T-helper 22 cell (primary cell): ENCODE data around the gene TBL1X.
A peak's percentile ranks its signal among the peaks of the same experiment; 100 is the strongest.

Experiments
- DNase-seq: peaks from one replicate; pipeline ENCODE4 v3.0.0-alpha.2; 2020; ENCODE audit warnings: low read depth

The TBL1X gene

DNA sequence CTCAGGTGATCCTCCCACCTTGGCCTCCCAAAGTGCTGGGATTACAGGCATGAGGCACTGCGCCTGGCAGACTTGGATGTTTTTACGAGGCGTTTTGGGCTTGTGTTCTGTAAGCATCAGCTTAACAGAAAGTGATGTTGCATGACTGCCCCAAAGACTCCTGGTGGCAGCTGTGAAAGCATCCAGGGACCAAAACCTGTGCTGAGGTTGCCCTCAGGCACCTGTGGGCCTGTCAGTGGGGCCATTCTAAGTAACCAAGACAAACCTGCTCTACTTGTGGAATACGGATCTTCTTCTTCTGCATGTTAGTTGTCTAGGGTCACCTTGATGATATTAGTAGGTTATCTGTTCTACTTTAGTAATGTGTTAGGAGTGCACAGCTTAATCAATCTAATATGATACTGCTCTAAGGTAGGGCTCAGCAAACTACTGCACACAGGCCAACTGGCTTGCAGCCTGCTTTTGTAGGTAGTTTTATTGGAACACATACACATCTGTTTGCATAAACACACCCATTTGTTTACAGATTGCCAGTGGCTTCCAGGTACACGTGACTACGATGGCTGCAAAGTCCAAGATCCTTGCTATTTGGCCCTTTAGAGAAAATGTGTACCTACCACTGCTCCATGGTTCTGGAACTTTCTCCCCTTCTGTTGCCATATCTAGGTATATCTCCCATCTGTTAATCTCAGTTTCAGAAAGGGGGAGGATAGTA, 164.1 kb downstream of the TBL1X start:
- DNase-seq, result no peak

DNA sequence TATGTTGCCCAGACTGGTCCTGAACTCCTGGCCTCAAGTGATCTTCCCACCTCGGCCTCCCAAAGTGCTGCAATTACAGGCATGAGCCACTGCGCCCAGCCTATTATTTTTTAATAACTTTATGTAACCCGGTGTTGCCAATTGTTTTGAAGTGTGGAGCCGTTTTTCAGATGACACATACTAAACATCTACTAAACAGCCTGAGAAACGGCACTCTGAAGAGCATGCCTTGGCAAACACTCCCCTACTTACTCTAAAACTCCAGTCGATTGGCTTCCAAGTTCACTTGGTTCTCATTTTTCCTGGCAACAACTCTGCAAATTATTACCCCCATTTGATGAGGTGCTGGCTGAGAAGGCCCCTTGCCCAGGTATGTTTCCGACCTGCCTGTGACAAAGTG, 169.7 kb downstream of the TBL1X start:
- DNase-seq, result no peak

DNA sequence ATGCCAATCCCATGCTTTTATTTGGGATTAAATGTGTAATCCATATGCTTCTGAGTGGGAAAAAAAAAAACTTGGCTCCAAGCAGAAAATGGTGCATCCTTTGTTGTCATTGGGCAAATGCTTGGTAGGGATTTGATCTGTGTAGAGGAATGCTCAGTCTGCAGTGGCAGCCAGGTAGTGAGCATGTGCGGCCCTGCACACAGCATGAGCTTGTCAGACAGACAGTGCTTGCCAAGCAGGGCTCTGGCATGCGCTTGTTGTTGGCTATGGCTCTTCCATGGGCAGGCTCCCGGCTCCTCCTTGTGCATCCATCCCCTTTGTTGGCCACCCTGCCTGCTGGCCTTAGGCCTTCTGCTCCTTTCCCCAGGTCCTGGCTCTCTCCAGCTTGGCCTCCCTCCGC, 170.5 kb downstream of the TBL1X start:
- no peak for DNase-seq

DNA sequence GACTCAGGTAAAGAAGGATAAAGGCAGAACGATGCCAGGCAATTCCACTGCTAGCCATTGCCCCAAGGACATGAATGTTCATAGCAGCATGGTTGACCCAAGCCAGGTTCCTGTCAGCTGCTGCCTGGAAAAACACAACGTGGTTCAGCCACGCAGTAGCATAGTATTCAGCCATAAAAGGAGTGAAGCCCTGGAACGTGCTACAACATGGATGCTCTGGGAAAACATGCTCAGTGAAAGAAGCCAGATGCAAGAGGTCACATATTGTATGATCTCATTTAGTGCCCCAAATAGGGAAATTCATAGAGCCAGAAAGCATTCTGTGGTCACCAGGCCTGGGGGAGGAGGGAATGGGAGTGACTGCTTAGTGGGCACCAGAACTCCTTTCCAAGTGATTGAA, 170.9 kb downstream of the TBL1X start:
- DNase-seq, result no peak

DNA sequence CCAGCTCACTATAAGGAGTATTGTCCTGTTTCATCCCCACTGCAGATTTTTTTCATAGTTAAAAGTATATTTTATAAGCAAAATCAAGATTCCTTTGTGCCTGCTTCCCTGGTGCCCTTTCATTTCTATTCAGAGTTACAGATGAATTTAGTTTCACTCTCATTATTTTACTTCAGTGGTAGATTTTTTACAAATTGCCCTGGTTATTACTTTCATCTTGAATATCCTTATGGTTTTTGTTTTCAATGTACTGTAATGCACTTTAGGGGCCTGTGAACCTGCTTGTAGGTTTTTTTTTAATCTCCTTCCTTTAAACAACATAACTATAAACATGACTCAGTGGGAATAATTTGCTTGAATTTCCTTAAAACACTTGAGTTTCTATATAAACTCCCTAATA, 174.0 kb downstream of the TBL1X start:
- DNase-seq, result no peak

DNA sequence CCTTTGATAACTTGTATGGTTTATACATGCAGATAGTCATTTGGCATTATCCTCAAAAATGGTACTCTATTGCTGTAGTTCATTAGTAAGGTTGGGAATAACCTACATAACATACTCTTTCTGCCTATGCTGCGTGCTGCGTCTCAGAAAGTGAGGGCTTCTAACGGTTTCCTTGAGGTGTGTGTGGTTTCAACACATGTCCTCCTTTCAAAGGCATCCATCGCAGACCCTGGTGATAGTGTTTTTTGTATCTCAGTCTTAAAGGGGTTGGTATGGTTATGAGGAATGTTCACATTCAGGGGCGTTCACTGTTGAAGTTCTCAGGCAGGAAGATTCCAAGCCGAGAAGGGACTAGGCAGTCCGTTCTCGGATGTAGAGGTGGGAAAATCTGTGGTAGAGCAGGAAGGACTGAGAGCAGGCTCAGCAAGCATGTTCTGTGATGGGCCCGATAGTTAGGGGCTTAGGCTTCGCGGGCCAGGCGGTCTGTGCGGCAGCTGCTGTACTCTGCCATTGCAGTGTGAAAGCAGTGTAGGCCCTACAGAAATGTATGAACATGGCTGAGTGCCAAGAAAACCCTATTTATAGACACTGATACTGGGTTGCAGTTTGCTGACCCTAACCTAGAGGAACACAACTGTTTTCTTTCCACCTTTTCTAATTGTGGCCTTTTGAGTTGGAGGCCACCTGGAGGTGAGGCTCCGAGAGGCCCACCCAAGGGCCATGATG, 177.6 kb downstream of the TBL1X start:
- DNase-seq, result no peak

DNA sequence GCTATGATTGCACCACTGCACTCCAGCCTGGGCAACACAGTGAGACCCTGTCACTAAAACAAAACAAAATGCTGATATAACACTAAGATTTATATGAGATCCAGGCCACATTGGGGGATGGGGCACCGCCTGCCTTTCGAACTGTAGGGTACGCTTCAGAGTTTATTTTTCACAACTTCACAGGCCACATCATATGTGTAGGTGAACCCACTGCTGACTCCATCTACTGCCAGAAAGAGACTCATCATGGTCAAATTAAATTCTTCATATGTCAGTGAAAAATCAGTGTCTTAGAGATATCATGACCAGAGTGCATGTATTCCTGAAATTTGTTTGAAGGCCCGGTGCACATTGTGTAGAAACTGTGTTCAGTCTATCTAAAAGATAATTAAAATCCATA, 178.9 kb downstream of the TBL1X start:
- no peak for DNase-seq

DNA sequence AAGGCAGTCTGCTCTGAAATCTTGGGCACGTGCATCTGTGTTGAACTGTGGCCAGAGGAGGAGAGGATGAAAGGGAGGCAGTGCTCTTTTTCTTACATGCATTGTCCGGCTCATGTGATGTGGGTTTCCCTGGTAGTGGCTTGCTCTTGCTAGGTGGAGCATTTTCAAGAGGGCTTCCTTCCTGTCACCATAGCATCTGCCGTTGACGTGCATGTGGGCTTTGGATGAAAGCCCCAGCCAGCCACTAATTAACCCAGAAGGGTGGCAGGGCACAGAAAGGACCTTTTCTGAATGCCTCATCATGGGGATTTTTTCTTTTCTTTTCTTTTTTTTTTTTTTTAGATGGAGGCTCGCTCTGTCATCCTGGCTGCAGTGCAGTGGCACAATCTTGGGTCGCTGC, 179.5 kb downstream of the TBL1X start:
- peak; percentile 28 for DNase-seq

DNA sequence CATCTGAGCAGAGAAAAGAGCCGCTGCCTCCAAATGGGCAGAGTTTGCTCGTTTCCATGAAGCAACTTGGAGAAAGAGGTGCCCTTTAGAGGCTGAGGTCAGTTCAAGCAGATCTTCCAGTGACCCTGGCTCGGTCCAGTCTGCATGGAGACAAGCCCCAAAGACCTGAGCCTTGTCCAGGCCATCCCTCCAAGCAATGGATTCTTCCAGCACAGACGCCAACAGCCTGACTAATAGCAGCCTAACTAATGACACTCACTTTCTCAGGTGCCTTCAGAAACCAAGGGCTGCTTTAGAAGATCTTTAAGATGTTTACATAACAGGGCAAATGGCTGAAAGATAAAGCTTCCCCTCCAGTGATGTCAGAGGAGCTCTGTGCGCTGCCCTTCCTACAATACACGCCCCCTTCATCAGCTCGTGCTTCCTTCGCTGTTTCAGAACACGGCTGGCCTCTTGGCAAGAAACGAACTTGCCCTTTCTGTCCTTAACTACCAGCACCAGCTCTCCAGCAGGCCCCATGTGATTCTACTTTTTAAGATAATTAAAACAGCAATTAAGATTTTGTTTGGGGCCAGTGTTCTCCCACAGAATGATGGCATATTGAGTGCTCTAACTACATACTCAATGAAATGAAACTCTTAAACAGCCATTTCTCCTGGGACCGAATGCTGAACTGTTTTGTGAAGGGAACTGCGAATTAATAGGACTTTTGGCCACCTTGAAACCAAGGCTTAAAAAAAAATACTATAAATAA, 181.8 kb downstream of the TBL1X start:
- DNase-seq, result no peak

DNA sequence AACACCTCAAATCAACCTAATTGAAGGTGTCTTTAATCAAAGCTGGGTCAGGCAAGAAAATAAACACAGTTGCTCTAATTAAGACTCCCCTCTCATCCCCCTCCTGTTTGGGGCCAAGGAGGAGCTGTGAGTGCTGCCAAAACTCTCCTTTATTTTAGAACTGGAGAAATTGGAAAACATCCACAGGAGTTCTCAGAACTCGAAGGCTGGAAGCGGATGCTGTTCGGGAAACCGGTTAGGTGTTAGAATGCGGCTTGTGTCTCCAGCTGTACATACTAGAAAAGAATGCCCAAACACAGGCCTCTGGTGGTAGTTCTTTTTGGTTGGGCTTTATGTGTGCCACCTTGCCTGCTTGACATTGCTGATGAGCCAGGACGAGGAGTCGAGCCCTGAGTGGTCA, 182.6 kb downstream of the TBL1X start:
- DNase-seq, result no peak

DNA sequence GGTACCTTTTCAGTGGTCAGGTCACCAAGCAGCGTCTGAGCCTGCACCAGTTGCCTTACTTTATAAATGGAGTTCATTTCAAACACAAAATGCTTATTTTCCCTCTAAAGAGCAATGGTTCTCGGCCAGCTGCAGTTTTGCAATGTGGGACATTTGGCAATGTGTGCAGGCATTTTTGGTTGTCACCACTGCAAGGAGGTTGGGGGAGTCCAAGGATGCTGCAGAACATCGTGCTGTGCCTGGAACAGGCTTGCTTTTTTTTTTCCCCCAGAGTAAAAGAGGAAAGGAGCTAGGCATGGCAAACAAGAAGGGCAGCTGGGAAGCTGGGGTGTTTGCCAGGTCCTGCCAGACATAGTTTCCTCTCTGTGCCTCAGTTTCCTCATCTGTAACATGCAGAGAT, 185.2 kb downstream of the TBL1X start:
- DNase-seq, result no peak

DNA sequence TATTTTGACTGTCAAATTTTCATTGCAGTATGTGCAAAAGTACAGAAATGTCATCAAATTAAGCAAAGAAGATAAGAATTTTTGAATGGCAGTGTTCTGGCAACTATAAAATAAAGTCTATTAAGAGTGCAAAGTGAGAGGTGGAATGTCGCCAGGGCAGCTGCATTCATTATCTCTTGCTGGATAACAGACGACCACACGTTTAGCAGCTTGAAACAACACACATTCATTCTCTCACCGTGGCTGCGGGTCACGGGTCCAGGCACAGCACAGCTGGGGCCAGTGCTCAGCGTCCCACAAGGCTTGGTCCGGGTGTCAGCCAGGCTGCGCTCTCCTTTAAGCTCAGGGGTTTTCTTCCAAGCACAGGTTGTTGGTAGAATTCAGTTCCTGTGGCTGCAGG, 186.9 kb downstream of the TBL1X start:
- DNase-seq, result no peak

DNA sequence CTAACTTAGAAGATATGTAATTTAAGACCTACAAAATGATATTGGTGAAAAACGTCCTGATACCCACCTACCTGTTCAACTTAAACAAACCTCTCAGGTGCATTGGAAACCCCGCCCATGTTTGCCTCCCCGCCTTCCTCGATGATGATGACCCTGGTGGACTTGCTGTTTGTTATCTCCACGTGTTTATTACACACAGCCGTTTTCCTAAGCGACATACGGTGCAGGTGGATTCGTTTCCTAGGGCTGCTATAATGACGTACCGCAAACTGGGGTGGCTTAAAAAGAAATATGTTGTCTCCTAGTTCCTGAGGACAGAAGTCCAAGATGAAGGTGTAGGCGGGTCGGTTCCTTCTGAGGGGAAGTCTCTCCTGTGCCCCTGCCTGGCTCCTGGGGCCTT, 190.1 kb downstream of the TBL1X start:
- no peak for DNase-seq

DNA sequence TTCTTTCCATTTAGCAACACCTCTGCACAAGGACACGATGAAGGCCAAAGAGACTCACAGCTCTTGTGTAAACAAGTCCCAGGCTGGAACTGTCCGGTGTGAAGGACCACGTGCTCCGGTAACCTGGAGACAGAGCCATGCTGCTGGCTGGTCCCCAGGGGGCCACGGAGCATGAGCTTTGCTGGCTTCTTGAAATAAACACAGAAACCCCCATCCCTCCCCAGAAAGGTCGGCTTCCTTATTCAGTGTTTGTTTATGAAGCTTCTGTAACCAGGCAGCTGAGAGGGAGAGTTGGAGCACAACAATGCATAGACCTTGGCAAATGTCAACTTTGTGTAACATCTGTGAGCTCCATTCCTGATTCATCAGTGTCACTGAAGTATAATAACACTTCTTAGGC, 191.4 kb downstream of the TBL1X start:
- no peak for DNase-seq

DNA sequence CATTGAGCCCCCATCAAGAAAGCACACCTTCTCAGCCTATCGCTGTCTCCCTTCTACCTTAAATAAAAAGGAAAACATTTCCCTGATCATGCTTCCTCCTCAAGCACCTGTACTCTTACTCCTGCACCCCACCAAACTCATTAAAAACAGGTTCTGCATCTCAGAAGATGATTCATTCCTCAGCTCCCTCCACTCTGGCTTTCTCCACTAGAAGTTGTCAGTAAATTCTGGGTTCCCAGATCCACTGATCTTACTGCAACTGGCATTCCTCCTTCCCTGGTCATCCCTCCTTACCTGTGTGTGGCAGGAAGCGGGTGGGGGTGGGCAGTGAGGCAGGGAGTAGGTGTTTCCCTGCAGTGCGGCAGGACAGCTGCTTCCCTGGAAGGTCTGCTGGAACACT, 192.0 kb downstream of the TBL1X start:
- DNase-seq, result no peak

DNA sequence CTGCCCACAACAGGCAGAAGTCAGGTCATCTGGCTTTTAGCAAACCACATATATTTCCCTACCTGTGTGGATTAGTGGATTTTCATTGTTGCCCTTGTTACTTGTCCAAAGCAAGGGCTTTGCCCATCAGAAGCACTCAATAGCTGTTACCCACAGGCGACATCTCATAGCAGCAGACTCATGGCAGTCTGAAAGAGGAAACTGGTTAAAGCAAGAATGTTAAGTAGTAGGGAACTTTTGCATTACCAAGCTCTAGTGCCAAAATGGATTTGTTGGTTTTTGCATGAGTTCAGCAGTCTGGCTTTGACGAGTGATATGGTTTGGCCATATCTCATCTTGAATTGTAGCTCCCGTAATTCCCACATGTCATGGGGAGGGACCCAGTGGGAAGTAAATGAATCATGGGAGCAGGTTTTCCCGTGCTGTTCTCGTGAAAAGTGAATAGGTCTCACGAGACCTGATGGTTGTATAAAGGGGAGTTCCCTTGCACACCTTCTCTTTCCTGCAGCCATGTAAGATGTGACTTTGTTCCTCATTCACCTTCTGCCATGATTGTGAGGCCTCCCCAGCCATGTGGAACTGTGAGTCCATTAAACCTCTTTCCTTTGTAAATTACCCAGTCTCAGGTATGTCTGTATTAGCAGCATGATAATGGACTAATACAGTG, 192.9 kb downstream of the TBL1X start:
- DNase-seq, result no peak

DNA sequence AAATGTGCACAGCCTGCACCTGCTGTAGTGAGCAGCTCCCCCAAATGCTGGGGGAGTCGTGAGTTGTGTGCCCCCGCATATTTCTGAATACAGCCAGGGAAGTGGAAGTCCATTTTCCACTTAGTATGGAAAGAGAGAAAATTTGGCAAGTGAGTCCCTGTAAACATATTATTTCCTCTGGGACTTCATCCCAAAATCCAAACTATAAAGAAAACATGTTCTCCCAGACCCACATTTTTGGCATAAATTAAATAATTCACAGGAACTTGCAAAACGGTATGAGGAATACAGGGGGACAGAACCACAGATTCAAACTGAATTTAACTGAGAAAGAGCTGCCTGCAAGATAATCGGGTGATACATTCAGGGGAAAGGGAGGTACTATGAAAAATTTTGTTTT, 193.6 kb downstream of the TBL1X start:
- DNase-seq, result no peak

DNA sequence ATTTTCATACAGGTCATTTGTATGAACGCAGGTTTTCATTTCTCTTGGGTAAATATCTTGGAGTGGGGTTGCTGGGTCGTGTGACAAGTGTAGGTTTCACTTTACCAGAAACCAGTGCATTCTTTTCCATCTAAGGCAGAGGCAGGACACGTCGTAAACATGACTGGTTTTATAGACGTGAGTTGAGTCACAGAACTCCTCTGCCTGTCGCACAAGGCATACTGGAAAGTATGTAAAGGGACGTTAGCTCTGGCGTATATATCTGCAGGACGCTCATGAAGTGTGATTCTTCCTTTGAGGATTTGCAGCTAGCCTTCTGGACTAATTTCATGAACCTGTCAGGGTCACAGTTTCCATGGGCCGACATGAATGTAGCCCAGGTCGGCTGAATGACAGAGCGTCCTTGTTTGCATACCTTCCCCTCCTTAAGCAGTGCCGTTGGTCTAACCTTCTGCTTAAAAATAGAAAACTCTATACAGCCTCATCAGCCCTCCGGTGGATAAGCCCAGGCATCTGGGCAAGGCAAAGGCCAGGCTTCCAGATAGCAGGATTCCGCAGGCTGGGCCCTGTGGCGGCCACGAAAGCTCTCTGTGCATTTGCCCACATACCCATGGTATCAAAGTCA, 194.8 kb downstream of the TBL1X start:
- DNase-seq, result no peak

DNA sequence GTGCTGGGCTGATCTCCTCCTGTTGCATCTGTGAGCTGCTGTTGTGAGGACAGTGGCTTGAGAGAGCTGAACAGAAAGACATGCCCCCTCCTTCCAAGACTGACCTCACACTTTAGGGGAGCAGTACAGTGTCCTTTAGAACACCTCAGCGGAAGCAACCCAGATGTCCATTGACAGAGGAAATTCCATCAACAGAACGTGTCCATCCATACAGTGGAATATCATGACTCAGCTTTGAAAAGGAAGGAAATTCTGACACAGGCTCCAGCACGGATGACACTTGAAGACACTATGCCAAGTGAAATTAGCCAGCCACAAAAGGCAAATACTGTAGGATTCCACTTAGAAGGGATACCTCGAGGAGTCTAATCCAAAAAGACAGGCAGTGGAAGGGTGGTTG, 197.3 kb downstream of the TBL1X start:
- DNase-seq, result no peak

DNA sequence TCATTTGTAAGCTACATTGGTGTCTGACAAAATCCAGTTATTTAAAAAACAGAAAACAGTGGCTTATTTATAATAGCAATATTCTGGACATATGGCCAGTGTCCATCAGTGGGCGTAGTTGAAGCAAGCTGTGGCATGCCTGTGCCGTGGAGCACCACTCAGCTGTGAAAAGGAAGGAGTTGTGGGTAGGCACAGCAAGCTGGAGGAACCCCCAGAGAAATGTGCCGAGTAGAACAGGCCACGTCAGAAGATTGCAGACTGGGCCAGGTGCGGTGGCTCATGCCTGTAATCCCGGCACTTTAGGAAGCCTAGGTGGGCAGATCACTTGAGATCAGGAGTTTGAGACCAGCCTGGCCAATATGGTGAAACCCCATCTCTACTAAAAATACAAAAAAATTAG, 198.4 kb downstream of the TBL1X start:
- no peak for DNase-seq

DNA sequence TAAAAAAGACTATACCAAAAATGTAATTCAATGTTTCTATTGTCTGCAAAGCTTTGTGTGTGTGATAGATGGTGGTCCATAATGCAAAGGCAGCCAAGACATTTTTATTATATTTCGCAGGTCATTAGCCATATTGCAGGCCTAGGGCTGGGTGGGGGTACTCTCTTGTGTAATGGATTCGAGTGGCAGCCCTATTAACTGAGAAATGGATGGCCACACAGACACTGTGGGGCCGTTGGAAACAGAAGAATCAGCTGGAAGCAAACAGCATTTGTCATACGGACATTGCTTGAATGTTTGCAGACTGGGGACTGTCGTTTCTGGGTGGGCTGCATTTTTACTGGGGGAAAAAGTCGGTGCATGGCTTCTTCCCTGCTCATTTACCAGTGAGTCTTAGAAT, 199.4 kb downstream of the TBL1X start:
- no peak for DNase-seq

DNA sequence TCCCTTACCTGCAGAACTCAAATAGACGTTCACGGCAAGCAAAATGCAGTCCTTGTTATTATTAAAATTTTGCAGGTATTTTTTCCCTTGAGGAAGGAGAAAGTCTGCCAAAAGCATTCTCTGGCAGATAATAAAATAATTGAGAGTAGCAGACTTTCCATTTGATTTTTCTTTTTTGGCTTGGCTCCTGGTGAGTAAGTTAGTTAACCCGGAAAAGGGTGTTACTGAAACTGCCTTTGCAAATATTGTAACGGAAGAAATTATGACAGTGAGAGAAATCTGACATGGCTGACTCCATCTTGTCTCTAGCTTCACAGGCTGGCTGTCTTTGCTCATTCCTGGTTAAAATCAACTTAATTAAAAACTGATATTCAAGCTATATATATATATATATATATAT, 200.3 kb downstream of the TBL1X start:
- no peak for DNase-seq
